ENCODE data around the gene RASL11A.

DNA sequence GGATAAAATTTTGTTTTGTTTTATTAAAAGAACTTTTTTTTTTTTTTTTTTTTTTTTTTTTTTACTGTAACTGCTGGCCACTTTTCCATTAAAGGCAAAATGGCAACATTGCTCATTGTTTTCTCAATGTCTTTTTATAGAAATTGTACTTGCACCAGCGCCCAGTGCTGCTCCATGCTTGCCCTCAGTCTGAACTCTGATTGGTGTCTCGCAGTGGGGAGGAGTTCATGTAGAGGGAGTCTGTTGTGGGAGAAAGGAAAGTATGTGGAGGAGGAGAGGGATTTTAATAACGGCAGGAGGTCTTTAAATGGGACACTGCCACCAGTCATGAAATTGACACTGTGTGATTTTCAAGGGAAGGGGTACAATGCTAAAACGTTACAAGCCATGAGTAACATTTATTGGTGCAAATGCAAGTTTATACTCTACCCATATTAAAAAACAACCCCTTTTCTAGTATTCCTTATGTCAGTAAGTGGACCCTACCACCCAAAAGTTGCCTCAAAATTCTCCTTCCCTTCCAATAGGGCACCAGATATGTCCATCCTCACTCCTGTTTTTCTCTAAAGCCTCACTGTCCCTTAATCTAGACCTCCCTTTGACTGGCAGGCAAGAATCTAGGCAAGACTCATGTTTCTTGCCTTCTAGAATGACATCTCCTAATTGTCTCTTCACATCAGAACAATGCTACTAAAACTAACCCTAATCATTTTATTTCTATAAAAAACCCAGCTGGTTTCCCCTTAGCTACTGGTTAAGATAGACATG is 3.2 kb downstream of the RASL11A start:
- TF ChIP-seq, protein P1, sequence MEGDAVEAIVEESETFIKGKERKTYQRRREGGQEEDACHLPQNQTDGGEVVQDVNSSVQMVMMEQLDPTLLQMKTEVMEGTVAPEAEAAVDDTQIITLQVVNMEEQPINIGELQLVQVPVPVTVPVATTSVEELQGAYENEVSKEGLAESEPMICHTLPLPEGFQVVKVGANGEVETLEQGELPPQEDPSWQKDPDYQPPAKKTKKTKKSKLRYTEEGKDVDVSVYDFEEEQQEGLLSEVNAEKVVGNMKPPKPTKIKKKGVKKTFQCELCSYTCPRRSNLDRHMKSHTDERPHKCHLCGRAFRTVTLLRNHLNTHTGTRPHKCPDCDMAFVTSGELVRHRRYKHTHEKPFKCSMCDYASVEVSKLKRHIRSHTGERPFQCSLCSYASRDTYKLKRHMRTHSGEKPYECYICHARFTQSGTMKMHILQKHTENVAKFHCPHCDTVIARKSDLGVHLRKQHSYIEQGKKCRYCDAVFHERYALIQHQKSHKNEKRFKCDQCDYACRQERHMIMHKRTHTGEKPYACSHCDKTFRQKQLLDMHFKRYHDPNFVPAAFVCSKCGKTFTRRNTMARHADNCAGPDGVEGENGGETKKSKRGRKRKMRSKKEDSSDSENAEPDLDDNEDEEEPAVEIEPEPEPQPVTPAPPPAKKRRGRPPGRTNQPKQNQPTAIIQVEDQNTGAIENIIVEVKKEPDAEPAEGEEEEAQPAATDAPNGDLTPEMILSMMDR (IDR thresholded peaks at IDR 0.05), result no peak
- no peak for TF ChIP-seq EP300 (IDR thresholded peaks at IDR 0.05)
